ENCODE measurements around the gene ELMO1. TPM values are rescaled to one million over a fixed set of nuclear protein-coding genes. Genes with fewer than 3 reads are reported as not detected.

The ELMO1 gene
- total and polyA plus RNA-seq, 10 of the 15 experiments (the other 5 are each of a cell fraction or from before 2014, with no cell fraction given): 22.6 to 85.9 (median 56.6) TPM

DNA sequence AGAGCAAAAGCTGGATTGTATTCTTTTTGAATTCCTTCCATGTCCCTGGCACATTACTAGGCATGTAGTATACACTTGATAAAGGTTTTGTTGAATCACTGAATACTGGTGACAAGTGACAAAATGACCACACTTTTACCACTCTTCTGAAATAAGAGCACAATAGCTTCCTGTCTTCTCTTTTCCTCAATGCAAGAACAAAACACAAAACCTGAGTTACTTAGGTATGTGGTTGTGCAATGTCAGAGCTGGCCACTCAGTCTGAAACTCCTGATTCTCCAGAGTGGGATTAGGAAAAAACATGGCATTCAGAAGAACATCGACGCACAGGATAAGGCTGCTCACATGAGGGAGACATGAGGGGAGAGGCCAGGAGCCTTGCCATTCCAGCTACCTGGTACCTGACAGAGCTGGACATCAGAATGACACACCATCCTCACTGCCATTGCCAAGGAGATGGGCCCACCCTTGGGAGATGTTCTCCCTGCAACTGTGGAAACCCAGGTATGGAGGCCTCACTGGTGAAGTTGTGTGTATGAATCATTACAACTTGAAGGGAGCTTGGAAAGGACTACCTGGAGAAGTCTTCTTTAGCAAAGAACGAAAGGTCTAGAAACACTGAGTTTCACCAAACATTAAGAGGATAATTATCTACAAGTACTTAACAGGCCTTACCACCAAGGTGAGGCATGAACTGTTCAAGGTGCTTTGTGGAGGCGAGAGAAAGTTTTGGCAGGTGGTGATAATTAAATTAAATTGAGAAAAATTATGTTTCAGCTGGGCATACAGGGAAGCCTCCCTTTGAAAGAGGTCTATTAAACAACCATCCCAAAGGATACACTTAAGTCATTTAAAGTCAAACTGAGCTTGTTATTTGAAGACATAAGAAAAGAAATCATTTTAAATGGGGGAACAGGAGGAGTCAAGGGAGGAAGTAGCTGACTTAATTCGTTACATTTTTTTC lies 477.8 kb downstream of the ELMO1 start:
- SMC1A ChIA-PET (ENCODE audit: uncharacterized antibody, unreplicated experiment): interaction anchor here (0.5 to 5.8 kb wide), 14 partner anchors 9 to 382 kb away, joined by 3 to 50 read pairs (median 4); no protein-coding TSS in a partner anchor
- DNase-seq (ENCODE audit: low read depth, low spot score) (no peak), FAIRE-seq (no peak), ATAC-seq (no peak)
- POLR2A ChIA-PET: interaction anchor here (0.6 to 1.3 kb wide), 4 partner anchors 9 to 27 kb away, joined by 3 read pairs; no protein-coding TSS in a partner anchor
- Histone ChIP-seq H3K79me2 (ENCODE audit: control insufficient read depth, insufficient read depth, low read length) (no peaks in the 10 kb centered on the region), H3K27ac (ENCODE audit: control insufficient read depth, insufficient read depth) (no peak overlapping the region), H3K4me1 (ENCODE audit: control insufficient read depth, insufficient read depth, low read length) (no peaks in the 10 kb centered on the region), H3K36me3 (ENCODE audit: control insufficient read depth in 2 of 2, insufficient read depth in 2 of 2, low read length in 1 of 2) (no peaks in the 10 kb centered on the region), H3K9me3 (replicated peaks; ENCODE audit: control insufficient read depth, insufficient read depth, low read length) (no peaks in the 10 kb centered on the region; the same call in 2 of the 3 replicates), H3K9ac (ENCODE audit: control insufficient read depth, insufficient read depth, low read length) (no peak overlapping the region), H4K20me1 (ENCODE audit: control insufficient read depth, insufficient read depth) (no peaks in the 10 kb centered on the region), H2AFZ (ENCODE audit: control insufficient read depth, low read depth, low read length) (no peak overlapping the region), H3K4me3 (no peak overlapping the region), H3K27me3 (replicated peaks in 1 of 2; ENCODE audit: control insufficient read depth in 2 of 2, insufficient read depth in 2 of 2, low read length in 1 of 2) (no peaks in the 10 kb centered on the region), H3K4me2 (ENCODE audit: control insufficient read depth, insufficient read depth) (no peak overlapping the region)
- in situ Hi-C loops (cut with MboI) (no loop called here), intact Hi-C loops (cut with micrococcal nuclease; ENCODE audit: unreplicated experiment) (no loop called here)
- 79% methylated on average over 5 of the region's 5 CpGs for WGBS (ENCODE audit: insufficient coverage, insufficient replicate concordance, low lambda C conversion rate, missing lambda C conversion rate)
- CTCF ChIA-PET: interaction anchor here (0.7 to 5.7 kb wide), 15 partner anchors 8 to 483 kb away, joined by 3 to 94 read pairs (median 6); no protein-coding TSS in a partner anchor
- no TSS peak for BruUV-seq (replicated peaks)
- RAD21 ChIA-PET (ENCODE audit: unreplicated experiment): interaction anchor here (0.8 to 2.1 kb wide), 11 partner anchors 9 to 211 kb away, joined by 3 to 15 read pairs (median 3); no protein-coding TSS in a partner anchor
- TF ChIP-seq JUNB (IDR thresholded peaks at IDR 0.05) (no peak), SRF (IDR thresholded peaks at IDR 0.05; ENCODE audit: low read depth in 2 of 2, low read length in 2 of 2) (no peak), SUPT20H (IDR thresholded peaks at IDR 0.05; ENCODE audit: borderline replicate concordance, control insufficient read depth, low read depth, low read length) (no peak), NRF1 (conservative IDR thresholded peaks at IDR 0.05; ENCODE audit: low read depth, low read length) (no peak), KAT2A (conservative IDR thresholded peaks at IDR 0.05; ENCODE audit: control insufficient read depth, low read depth, low read length) (no peak), CBX3 (IDR thresholded peaks at IDR 0.05; ENCODE audit: borderline replicate concordance, low read depth) (no peak), HDAC2 (IDR thresholded peaks at IDR 0.05) (no peak), POLR2AphosphoS2 (IDR thresholded peaks at IDR 0.05; ENCODE audit: low read depth, low read length) (no peak), RAD51 (IDR thresholded peaks at IDR 0.05) (no peak), BCLAF1 (IDR thresholded peaks at IDR 0.05) (no peak), IRF4 (IDR thresholded peaks at IDR 0.05; ENCODE audit: low read depth, low read length) (no peak)
- TF ChIP-seq, protein P1, sequence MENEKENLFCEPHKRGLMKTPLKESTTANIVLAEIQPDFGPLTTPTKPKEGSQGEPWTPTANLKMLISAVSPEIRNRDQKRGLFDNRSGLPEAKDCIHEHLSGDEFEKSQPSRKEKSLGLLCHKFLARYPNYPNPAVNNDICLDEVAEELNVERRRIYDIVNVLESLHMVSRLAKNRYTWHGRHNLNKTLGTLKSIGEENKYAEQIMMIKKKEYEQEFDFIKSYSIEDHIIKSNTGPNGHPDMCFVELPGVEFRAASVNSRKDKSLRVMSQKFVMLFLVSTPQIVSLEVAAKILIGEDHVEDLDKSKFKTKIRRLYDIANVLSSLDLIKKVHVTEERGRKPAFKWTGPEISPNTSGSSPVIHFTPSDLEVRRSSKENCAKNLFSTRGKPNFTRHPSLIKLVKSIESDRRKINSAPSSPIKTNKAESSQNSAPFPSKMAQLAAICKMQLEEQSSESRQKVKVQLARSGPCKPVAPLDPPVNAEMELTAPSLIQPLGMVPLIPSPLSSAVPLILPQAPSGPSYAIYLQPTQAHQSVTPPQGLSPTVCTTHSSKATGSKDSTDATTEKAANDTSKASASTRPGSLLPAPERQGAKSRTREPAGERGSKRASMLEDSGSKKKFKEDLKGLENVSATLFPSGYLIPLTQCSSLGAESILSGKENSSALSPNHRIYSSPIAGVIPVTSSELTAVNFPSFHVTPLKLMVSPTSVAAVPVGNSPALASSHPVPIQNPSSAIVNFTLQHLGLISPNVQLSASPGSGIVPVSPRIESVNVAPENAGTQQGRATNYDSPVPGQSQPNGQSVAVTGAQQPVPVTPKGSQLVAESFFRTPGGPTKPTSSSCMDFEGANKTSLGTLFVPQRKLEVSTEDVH (IDR thresholded peaks at IDR 0.05; ENCODE audit: low read depth, partially characterized antibody): no peak
- TF ChIP-seq, protein P2, sequence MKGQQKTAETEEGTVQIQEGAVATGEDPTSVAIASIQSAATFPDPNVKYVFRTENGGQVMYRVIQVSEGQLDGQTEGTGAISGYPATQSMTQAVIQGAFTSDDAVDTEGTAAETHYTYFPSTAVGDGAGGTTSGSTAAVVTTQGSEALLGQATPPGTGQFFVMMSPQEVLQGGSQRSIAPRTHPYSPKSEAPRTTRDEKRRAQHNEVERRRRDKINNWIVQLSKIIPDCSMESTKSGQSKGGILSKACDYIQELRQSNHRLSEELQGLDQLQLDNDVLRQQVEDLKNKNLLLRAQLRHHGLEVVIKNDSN (IDR thresholded peaks at IDR 0.05; ENCODE audit: borderline replicate concordance, extremely low read length, insufficient read depth, low read depth, low read length): no peak
- TF ChIP-seq, protein P3, sequence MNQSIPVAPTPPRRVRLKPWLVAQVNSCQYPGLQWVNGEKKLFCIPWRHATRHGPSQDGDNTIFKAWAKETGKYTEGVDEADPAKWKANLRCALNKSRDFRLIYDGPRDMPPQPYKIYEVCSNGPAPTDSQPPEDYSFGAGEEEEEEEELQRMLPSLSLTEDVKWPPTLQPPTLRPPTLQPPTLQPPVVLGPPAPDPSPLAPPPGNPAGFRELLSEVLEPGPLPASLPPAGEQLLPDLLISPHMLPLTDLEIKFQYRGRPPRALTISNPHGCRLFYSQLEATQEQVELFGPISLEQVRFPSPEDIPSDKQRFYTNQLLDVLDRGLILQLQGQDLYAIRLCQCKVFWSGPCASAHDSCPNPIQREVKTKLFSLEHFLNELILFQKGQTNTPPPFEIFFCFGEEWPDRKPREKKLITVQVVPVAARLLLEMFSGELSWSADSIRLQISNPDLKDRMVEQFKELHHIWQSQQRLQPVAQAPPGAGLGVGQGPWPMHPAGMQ (IDR thresholded peaks at IDR 0.05; ENCODE audit: borderline replicate concordance): no peak

All from GM12878 (cell line).